Mammary epithelial cell (primary cell): ENCODE data around the gene VAV1.

Source experiments
- CTCF ChIP-seq, 2 donors: IDR thresholded peaks in 1 of 2; conservative IDR thresholded peaks in 1 of 2; 2 replicates each; pipeline ENCODE4 v1.5.1; 2011 to 2012; ENCODE audit warnings: inconsistent platforms in 2 of 2, low read length in 2 of 2, mild to moderate bottlenecking in 2 of 2, control low read depth in 1 of 2, low read depth in 1 of 2; ENCODE audit not compliant: insufficient read depth in 1 of 2; ENCODE audit errors: extremely low read depth in 1 of 2
- EZH2 ChIP-seq: IDR thresholded peaks from 2 replicates; pipeline ENCODE4 v1.6.1; 2012; ENCODE audit warnings: low read length, inconsistent platforms, borderline replicate concordance

- no peak for TF ChIP-seq CTCF (conservative IDR thresholded peaks at IDR 0.05 in 1 of 2, IDR thresholded peaks at IDR 0.05 in 1 of 2; ENCODE audit: extremely low read depth in 1 of 2, insufficient read depth in 1 of 2, low read depth in 1 of 2, low read length in 2 of 2)
- TF ChIP-seq EZH2, result no peak
These were observed 40.1 kb downstream of the VAV1 start for GRCh38 chr19:6812612-6813011.
